HCT116 (cell line): ENCODE data around the gene EHBP1.

Experiments
- SIN3A ChIP-seq: IDR thresholded peaks from 2 replicates; pipeline ENCODE4 v1.6.1; 2012; ENCODE audit warnings: low read depth
- TF ChIP-seq, protein P1 (sequence below), 3 experiments: fragments of 200-600 bp in 1 of 3; sonication (generic) in 1 of 3; IDR thresholded peaks in 2 of 3; conservative IDR thresholded peaks in 1 of 3; 2 replicates each; pipeline ENCODE4 v1.5.1; 2012 to 2017; ENCODE audit warnings: low read depth in 2 of 3, low read length in 2 of 3, antibody characterized with exemption in 1 of 3, borderline replicate concordance in 1 of 3, control low read depth in 1 of 3, mild to moderate bottlenecking in 1 of 3, mixed read lengths in 1 of 3, mixed run types in 1 of 3, moderate library complexity in 1 of 3; ENCODE audit not compliant: insufficient read depth in 1 of 3

DNA sequence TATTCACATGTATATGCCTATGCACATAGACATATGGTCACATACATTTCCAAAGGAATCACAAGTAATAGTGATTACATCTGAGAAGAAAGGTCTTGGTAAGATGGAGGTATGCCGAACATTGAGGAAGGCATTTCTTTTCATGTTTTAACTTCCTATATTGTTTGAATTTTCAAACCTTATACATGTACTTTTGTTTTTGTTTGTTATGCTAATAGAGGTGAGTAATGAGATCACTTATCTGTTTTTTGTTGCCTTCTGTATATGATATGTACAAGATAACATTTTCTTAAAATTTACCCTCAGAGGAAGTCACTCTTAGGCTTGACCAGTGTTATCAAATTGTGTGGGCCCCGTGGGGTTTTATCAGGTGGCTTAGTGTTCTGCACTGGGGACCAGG is 178.6 kb downstream of the EHBP1 start:
- TF ChIP-seq SIN3A = no peak
- TF ChIP-seq, protein P1, sequence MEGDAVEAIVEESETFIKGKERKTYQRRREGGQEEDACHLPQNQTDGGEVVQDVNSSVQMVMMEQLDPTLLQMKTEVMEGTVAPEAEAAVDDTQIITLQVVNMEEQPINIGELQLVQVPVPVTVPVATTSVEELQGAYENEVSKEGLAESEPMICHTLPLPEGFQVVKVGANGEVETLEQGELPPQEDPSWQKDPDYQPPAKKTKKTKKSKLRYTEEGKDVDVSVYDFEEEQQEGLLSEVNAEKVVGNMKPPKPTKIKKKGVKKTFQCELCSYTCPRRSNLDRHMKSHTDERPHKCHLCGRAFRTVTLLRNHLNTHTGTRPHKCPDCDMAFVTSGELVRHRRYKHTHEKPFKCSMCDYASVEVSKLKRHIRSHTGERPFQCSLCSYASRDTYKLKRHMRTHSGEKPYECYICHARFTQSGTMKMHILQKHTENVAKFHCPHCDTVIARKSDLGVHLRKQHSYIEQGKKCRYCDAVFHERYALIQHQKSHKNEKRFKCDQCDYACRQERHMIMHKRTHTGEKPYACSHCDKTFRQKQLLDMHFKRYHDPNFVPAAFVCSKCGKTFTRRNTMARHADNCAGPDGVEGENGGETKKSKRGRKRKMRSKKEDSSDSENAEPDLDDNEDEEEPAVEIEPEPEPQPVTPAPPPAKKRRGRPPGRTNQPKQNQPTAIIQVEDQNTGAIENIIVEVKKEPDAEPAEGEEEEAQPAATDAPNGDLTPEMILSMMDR (IDR thresholded peaks at IDR 0.05 in 2 of 3, conservative IDR thresholded peaks at IDR 0.05 in 1 of 3; ENCODE audit: borderline replicate concordance in 1 of 3, insufficient read depth in 1 of 3, low read depth in 2 of 3, low read length in 2 of 3) = no peak
